Medulla oblongata (tissue), 1 donor: ENCODE data around the gene EEIG2.
"Not testable (repeated sequence)": the region's sequence is repeated elsewhere in the genome, so short reads cannot be mapped to it uniquely, and the experiment has no call there.

ENCODE experiments used
- DNase-seq: peaks from one replicate; pipeline ENCODE4 v3.0.0-alpha.2; 2015; ENCODE audit errors: extremely low spot score

Gene EEIG2

DNA sequence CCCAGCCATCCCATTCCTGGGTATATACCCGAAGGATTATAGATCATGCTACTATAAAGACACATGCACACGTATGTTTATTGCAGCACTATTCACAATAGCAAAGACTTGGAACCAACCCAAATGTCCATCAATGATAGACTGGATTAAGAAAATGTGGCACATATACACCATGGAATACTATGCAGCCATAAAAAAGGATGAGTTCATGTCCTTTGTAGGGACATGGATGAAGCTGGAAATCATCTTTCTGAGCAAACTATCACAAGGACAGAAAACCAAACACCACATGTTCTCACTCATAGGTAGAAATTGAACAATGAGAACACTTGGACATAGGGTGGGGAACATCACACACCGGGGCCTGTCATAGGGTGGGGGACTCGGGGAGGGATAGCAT is 12.4 kb upstream of the EEIG2 start:
- not testable (repeated sequence) for DNase-seq

DNA sequence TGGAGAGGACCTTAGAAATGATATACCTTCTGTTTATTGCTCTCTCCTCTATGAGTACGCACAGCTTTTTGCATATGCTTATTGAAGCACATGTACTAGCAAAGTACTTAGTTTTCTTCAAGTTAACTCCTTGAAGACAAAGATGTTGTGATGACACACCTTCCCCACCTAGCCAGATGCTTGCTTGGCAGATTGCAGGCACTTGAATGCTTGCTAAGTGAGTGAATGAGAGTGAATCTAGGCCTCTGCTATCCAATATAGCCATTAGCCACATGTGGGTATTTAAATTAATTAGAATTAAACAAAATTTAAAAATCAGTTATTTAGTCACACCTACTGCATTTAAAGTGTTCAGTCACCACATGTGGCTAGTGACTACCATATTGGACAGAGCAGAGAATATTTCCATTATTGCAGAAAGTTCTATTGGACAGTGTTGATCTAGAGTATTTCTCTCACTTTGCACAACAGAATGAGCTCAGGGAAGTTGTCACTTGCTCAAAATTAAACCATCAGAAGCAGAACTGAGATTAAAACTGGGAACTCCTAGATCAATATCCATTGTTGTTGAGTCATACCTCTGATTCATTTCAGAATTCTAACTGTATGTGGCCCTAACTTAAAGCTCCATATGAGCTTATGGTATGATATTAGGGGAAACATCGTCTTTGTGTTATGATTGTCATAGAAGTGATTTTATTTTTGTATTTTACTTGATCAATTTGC is 8.6 kb upstream of the EEIG2 start:
- DNase-seq: peak; percentile 54

DNA sequence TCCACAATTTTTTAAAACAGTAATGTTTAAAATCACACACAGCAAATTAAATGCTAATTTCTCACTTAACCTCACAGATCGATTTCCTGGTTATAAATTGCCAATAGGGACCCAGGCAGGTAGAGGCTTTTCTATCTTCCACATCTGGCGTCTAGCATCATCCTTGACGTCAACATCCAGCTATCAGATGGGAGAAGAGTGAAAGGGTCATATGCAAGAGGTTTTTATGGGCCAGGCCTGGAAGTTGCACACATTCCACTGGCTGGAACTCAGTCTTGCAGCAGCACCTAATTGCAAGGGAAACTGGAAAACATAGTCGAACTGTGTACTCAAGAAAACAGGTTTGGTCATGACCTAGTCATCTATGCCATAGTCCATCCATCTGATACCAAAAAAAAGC is 6.0 kb upstream of the EEIG2 start:
- DNase-seq: no peak

DNA sequence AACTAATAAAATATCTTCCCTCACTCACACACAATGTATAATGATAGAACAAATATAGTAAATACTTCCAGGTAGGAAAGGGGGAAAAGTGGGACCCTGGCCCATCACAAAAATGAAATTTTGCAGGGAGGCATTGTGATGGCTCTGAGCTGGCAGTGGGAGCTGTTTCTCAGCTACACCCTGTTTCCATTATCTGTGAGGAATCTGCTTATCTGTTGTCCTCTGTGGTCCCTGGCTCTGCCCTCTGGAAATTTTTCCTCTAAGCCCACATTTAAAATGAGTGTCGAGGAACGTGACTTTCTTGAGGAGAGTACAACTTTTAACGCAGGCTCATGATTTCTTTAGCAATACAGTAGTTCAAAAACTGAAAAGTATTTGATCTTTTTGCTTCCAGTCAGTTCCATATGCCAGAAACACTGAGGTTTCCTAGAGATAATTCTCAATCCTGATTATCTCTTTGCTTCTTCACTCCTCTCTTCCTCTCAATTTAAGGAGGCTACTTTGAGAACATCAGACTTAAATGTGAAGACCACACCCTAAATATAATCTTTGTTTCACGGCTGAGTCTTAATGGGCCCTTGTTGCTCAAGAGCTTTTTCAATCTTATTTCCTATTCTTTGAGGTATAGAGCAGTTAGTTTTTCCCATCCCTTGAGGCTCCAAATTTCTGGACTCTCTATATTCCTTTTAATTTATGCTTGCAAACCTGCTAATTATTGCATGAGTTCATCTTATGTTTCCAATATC is 5.0 kb upstream of the EEIG2 start:
- no peak for DNase-seq

DNA sequence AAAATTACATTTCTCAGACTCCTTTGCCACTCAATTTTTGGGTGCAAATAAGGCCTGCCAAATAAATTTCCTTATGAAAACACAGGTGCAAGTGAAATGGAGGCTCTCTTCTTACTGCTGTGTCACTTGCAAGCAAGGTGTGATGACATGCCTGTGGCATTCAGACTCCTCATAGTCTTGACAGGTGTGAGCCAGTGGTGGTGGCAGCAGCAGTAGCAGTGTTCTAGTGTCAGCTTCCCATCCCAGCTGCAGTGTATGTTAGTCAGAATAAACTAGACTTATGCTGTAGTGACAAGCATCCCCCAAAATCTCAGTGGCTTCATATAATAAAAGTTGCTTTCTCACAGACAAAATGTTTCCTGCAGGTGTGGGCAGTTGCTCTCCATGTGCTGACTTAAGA is 3.8 kb upstream of the EEIG2 start:
- no peak for DNase-seq

DNA sequence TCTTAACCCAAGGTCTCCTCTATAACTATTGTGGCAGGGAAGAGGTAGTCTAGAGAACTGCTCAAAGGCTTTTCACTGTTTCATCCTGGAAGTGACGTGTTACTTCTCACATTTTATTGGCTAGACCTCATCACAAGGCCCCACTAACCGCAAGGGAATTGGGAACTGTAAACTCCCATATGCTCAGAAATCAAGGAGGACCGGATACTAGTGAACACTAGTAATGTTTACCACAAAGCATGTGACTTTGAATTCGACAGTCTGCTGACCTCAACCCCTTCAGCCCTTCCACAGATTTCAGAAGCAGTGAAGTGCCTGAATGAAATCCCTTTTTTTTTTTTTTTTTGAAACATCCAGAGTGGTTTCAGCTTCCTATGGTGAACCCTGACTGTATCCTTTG is 3.4 kb upstream of the EEIG2 start:
- DNase-seq: peak; percentile 65

DNA sequence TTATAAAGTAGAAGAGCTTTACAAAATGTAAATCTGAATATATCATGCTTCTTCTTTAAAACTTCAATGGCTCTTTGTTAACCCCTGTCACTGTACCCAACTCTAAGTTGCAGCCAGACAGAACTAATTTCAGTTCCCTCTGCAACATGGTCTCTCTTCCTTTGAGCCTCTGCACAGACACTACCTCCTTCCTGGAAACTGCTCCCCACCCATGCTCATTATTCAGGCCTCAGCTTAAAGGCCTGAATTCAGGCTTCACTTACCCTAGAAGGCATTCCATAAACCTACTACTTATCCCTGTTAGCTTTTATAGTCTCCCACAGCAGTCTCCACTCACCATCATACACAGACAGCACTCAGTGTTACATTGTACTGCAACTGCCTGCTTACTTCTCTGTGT is 2.6 kb upstream of the EEIG2 start:
- DNase-seq: peak; percentile 47

DNA sequence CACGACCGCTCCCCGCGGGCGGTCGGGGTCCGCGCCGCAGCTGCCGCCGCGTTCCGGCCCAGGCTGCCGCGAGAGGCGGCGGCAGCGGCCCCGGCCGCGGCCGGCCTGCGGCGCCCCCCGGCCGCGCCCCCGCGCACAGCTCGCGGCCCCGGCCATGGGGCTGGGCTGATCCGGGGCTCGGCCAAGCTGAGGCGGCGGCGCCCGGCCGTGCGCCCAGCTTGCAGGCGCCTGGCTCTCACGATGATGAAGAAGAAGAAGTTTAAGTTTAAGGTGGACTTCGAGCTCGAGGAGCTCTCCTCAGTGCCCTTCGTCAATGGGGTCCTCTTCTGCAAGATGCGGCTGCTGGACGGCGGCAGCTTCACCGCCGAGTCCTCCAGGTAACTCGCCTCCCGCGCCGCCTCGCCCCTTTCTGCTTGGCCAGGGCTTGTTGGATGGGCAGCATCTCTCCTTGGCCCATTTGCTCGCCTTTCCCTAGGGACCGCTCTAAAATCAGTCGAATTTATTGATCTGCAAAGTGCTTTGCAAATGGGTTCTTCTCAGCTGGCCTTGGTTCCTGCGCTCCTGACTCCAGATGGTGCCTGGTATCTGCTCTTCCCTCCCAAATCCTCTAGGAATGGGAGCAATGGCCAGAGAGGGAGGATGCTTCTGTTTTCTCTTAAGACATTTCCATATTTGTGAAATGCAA is 431 bp downstream of the EEIG2 start:
- DNase-seq: peak; percentile 22

DNA sequence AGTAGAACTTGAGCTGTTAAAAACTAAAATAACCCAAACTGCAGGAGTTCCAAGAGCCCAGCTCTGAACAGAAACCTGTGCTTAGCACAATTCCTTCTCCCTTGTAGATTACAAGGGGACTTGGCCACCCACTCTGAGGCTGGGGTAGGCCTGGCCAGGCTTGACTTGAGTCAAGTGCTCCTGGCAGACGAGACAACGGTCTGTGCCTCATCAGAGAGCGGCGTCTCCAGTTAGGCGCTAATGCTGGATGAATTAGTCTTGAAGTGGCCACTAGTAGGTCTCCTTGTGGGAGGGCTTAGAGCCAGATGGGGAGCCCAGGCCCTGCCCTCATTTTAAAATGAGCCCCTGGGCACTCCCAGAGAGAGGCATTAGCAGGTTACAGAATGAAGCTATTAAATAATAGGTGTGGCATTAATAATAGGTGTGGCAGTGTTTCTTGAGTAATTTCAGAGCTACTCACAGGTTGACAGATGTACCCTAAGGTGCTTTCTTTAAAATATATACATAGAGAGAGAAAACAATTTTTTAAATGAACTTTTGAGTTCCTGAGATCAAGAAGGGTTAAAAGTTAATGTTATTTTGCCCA is 1.1 kb downstream of the EEIG2 start:
- peak; percentile 69 for DNase-seq

DNA sequence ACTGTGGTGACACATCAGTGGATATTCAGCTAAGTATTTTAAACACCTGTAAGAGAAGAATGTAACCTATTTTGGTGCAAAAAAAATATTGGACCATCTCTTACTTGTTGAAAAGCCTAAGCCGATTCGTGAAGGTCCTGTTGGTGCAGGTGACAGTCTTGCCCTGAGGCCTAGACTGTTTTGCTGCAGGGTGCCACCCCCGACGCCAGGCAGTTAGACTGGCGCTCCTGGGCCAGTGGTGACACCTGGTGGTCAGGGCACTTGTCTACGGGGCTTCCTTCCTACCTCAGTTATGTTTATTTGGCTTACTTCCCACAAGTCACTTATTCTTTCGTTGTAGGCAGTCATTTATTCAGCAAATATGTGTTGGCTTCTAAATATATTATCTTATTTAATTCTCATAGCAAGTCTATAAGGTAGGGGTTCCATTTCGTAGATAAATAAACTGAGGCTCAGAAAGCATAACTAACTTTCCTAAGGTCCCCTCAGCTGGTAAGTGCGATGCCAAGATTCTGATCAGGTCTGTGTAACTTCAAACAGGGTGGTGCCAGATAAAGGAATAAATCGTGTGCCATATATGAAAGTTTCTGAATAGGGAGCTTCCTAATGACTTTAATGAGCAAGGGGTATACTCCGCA is 1.9 kb downstream of the EEIG2 start:
- DNase-seq: peak; percentile 53

DNA sequence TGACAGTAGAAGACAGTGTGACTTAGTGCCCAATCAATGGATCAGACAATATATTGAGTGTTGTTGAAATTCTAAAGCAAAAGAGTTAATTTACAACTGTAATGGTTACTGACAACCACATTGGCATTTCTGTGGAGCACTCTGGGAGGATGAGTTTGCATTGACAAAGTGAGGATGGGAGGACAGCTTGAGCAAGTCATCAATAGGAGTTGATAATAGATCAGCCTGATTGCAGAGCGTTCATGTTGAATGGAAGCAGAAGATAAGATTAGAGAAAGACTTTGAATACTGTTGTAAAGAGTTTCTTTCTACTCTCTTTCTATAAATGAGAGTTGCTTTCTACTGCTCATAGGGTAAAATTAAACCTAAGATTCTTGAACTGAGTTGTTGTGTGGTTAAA is 3.9 kb downstream of the EEIG2 start:
- DNase-seq: no peak

DNA sequence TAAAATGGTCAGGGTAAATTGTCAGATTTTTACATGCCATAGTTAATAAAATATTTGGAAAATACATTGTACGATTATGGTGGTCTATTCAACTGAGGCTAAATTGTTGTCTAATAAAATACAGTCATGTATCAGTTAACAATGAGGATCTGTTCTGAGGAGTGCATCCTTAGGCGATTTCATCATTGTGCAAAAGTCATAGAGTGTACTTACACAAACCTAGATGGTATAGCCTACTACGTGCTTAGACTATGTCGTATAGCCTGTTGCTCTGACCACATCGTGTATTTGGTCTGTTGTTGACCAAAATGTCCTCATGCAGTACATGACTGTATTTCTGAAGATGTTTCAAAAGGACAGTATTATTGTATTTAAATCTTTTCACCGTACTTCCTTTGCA is 5.2 kb downstream of the EEIG2 start:
- DNase-seq: no peak

DNA sequence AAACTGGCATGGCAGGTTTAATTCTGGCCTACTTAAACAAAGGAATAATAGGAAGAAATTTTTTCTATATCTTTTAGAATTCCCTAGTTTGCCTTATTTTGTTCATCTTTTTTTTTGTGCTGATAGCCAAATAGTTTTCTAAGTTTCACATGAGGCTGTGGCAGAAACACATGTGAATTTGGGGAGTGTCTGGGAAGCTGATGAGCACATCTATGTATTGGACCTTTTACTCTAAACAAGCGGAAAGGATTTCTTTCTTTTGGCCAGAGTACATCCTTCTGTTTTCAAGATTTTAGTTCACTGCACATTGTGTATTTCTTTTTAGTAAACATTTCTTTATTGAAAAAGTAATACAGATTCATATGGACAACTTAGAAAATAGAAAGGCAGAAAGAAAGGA is 5.6 kb downstream of the EEIG2 start:
- DNase-seq: no peak

DNA sequence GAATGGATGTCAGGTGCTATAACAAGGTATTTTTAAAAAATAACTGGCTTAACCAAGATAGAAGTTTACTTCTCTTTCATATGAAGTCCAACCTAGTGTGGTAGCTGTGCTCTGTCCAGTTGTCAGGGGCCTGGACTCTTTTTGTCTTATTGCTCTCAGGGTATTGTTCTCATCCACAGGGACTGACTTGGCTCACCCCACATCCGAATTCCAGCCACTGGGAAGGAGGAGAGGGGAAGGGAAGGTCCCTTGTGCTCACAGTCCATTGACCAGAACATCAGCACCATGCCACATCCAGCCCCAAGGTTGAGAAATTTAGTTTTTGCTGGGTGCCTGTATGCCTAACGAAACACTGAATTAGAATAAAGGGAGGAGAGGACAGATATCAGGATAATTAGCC is 8.7 kb downstream of the EEIG2 start:
- DNase-seq: no peak

DNA sequence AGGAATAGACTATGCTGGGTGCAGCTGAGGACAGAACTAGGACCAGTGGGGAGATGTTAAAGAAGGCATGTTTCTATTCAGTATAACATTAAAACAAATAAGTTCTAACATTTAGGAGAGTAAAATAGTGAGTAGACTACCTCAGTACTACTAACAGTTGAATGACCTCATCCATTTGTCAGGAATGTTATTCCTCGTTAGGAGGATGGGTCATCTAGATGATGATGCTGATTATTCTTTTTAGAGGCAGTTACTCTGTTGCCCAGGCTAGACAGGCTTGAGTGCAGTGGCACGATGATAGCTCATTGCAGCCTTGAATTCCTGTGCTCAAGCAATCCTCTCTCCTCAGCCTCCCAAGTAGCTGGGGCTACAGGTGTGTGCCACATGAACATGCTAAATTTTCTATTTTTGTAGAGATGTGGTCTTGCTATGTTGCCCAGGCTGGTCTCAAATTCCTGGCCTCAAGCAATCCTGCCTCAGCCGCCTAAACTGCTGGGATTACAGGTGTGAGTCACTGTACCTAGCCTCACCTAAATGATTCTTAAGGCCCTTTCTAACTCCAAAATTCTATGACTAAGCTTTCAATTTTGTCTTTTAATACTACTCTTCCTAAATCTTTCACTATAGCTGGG is 9.3 kb downstream of the EEIG2 start:
- no peak for DNase-seq

DNA sequence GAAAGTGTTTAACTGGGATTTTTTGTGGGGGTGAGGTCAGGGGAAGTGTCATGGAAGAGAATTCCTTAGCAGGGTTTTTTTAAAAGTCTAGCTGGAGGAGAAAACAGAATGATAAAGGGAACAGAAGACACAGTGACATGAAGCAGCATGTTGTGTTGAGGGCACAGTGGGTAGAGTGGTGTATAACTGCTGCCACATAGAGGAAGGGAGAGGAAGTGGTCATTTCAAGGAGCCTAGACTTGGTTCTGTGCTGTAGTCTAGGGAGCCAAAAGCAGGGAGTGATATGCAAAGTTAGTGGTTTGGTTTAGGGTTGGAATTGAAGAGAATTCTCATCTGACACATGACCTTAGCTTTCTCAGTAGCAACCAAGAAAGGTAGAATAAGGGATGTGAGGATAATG is 10.2 kb downstream of the EEIG2 start:
- peak; percentile 65 for DNase-seq

DNA sequence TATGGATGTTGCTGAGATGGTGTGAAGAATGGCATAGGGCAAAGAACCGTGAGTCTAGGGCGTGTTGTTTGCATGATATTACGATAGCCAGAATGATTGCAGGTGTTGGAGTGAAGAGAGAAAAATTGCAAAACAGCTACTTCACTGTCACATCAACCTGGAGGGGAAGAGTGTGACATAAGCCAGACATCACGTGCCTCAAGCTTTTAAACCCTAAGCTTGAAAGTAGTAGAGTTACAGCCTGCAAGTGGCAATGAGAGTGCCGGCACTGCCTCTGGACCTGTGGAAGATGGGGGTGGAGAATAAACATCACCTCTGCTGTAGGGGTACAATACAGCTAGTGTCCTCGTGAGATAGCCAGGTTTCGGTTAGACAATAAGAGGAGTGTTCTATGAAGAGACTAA is 11.1 kb downstream of the EEIG2 start:
- DNase-seq: no peak

DNA sequence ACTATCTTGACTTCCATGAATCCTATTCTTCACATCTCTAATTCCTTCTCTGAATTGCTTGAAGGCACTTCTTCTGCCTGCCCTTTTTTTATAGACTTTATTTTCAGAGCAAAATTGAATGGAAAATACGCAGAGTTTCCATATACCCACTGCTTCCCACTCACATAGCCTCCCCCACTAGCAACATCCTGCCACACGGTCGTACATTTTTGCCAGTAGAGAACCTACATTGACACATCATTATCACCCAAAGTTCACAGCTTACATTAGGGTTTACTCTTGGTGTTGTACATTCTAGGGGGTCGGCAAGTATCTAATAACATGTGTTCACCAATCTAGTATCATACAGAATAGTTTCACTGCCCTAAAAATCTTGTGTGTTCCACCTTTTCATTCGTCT is 12.3 kb downstream of the EEIG2 start:
- DNase-seq: no peak

DNA sequence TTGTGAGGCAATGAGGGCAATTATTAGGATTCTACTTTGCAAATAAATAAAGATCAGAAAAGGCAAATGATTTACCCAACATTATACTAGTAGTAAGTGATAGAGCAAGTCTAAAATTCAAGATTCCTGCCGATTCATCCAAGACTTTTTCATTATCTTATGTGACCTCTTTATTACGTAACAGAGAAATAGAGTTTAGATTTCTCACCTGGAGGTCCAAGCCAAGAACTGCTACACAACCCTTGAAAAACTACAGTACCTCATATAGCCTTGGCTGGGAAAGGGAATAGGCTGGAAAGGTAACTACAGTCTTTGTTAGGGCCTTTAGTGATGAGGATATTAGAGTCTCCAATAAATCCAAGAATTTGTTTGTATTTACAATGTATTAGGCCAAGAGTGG is 13.3 kb downstream of the EEIG2 start:
- DNase-seq: no peak

DNA sequence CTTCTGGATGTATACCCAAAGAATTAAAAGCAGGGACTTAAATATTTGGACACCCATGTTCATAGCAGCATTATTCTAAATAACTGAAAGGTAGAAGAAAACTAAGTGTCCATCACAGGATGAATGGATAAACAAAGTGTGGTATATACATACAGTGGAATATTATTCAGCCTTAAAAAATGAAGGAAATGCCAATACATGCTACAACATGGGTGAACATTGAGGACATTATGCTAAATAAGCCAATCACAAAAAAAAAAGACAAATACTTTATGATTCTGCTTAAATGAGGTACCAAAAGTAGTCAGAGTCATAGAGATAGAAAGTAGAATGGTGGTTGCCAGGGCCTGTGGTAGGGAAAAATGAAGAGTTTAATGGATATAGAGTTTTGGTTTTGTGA is 14.1 kb downstream of the EEIG2 start:
- DNase-seq: no peak

DNA sequence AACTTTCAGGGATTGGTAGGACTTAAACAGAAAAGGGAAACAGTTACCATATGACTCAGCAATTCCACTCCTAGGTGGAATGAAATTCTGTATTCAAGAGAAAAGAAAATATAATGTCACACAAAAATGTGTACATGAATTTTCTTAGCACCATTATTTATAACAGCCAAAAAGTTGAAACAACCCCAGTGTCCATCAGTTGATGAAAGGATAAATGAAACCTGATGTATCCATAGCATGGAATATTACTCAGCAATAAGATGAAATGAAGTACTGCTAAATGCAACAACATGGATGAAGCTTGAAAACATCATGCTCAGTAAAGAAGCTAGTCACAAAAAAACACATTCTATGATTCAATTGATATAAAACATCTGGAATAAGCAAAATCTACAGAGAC is 15.5 kb downstream of the EEIG2 start:
- no peak for DNase-seq
